DOHH2 (cell line): ENCODE results near the gene HSF5.

ENCODE experiments used
- H3F3A ChIP-seq: fragments of 200-600 bp; sonication (generic), shearing (Covaris generic); 2 replicates; pipeline ENCODE4 v1.6.0; 2016; ENCODE audit warnings: antibody characterized with exemption, mild to moderate bottlenecking; ENCODE audit not compliant: control insufficient read depth, insufficient read depth
- H3K27ac ChIP-seq: fragments of 200-600 bp; sonication (generic); 2 replicates; pipeline ENCODE4 v1.5.1; 2014; ENCODE audit warnings: low read depth, mild to moderate bottlenecking, low read length, moderate library complexity
- H3K27me3 ChIP-seq: fragments of 200-600 bp; sonication (generic); 2 replicates; pipeline ENCODE4 v1.6.1; 2014; ENCODE audit warnings: mild to moderate bottlenecking, low read length, mixed read lengths; ENCODE audit not compliant: control insufficient read depth
- H3K36me3 ChIP-seq: fragments of 200-600 bp; sonication (generic); 2 replicates; pipeline ENCODE4 v1.6.1; 2014; ENCODE audit warnings: mild to moderate bottlenecking, low read length, moderate library complexity, mixed read lengths; ENCODE audit not compliant: control insufficient read depth
- H3K4me1 ChIP-seq: fragments of 200-600 bp; sonication (generic); 2 replicates; pipeline ENCODE4 v1.6.1; 2014; ENCODE audit warnings: mild to moderate bottlenecking, low read length, mixed read lengths; ENCODE audit not compliant: control insufficient read depth
- H3K4me2 ChIP-seq: fragments of 200-600 bp; sonication (generic); 2 replicates; pipeline ENCODE4 v1.6.0; 2014; ENCODE audit warnings: mild to moderate bottlenecking, low read length, moderate library complexity
- H3K4me3 ChIP-seq: fragments of 200-600 bp; sonication (generic); 2 replicates; pipeline ENCODE4 v1.5.1; 2014; ENCODE audit warnings: mild to moderate bottlenecking, low read length, mixed read lengths
- H3K79me2 ChIP-seq: fragments of 200-600 bp; sonication (generic); 2 replicates; pipeline ENCODE4 v1.6.1; 2014; ENCODE audit warnings: mild to moderate bottlenecking, low read length, mixed read lengths; ENCODE audit not compliant: control insufficient read depth
- H3K9me2 ChIP-seq: fragments of 200-600 bp; sonication (generic); replicated peaks from 2 replicates; pipeline ENCODE4 v1.6.1; 2014; ENCODE audit warnings: mild to moderate bottlenecking, low read length, mixed read lengths; ENCODE audit not compliant: control insufficient read depth
- H3K9me3 ChIP-seq: fragments of 200-600 bp; sonication (generic); 2 replicates; pipeline ENCODE4 v1.6.1; 2014; ENCODE audit warnings: antibody characterized with exemption, low read length, mixed read lengths; ENCODE audit not compliant: control insufficient read depth, insufficient read depth
- H4K20me1 ChIP-seq: fragments of 200-600 bp; sonication (generic); 2 replicates; pipeline ENCODE4 v1.6.0; 2014; ENCODE audit warnings: low read depth, mild to moderate bottlenecking, antibody characterized with exemption, low read length, moderate library complexity; ENCODE audit not compliant: control insufficient read depth, insufficient read depth
- CTCF ChIP-seq: fragments of 200-600 bp; sonication (generic); IDR thresholded peaks from one replicate; pipeline ENCODE4 v1.5.1; 2014; ENCODE audit warnings: antibody characterized with exemption, mild to moderate bottlenecking, low read depth, low read length; ENCODE audit not compliant: poor library complexity, severe bottlenecking
- EZH2phosphoT487 ChIP-seq: fragments of 200-600 bp; sonication (generic); IDR thresholded peaks from 2 replicates; pipeline ENCODE4 v1.6.1; 2017; ENCODE audit warnings: borderline replicate concordance, mild to moderate bottlenecking, antibody characterized with exemption, low read length, moderate library complexity, mixed read lengths

The HSF5 gene

GRCh38 chr17:58520843-58521430 lies 32.7 kb upstream of the HSF5 start:
- TF ChIP-seq CTCF, result peak; percentile 50
- TF ChIP-seq EZH2phosphoT487, result no peak
- peaks cover 6% of the 10 kb centered on the region; the same call in 1 of the 2 replicates for H3F3A ChIP-seq
- no peaks in the 10 kb centered on the region for H3K27me3 ChIP-seq
- peak overlapping the region; percentile 86 for H3K4me2 ChIP-seq
- H3K9me3 ChIP-seq, result no peaks in the 10 kb centered on the region
- H4K20me1 ChIP-seq, result no peaks in the 10 kb centered on the region
- peaks cover 10% of the 10 kb centered on the region for H3K79me2 ChIP-seq
- H3K36me3 ChIP-seq, result peaks cover 6% of the 10 kb centered on the region; the same call in 1 of the 2 replicates
- H3K9me2 ChIP-seq, result no peaks in the 10 kb centered on the region
- H3K27ac ChIP-seq, result no peak overlapping the region
- H3K4me1 ChIP-seq, result peaks cover 29% of the 10 kb centered on the region
- H3K4me3 ChIP-seq, result no peak overlapping the region

- peaks cover 22% of the 10 kb centered on the region for H3K79me2 ChIP-seq
- H3K4me2 ChIP-seq, result peak overlapping the region; percentile 86
- peak overlapping the region; percentile 92 for H3K27ac ChIP-seq
- no peaks in the 10 kb centered on the region for H3K9me2 ChIP-seq
- no peaks in the 10 kb centered on the region for H4K20me1 ChIP-seq
- H3K27me3 ChIP-seq, result no peaks in the 10 kb centered on the region
- TF ChIP-seq EZH2phosphoT487 (no peak), CTCF (no peak)
- H3K36me3 ChIP-seq, result peaks cover 10% of the 10 kb centered on the region
- peaks cover 43% of the 10 kb centered on the region for H3K4me1 ChIP-seq
- H3F3A ChIP-seq, result peaks cover 6% of the 10 kb centered on the region; the same call in 1 of the 2 replicates
- peak overlapping the region; percentile 99 for H3K4me3 ChIP-seq
- H3K9me3 ChIP-seq, result no peaks in the 10 kb centered on the region
These were observed 29.9 kb upstream of the HSF5 start for GRCh38 chr17:58517928-58518609.

GRCh38 chr17:58517378-58517927 lies 29.2 kb upstream of the HSF5 start:
- Histone ChIP-seq H3K27me3 (no peaks in the 10 kb centered on the region), H3K79me2 (peaks cover 28% of the 10 kb centered on the region), H3K4me3 (peak overlapping the region; percentile 88), H3K36me3 (peaks cover 16% of the 10 kb centered on the region), H3K4me1 (peaks cover 49% of the 10 kb centered on the region), H3K9me2 (no peaks in the 10 kb centered on the region), H3K4me2 (peak overlapping the region; percentile 82), H3K27ac (peak overlapping the region; percentile 53), H4K20me1 (no peaks in the 10 kb centered on the region), H3K9me3 (no peaks in the 10 kb centered on the region), H3F3A (peaks cover 6% of the 10 kb centered on the region; the same call in 1 of the 2 replicates)
- TF ChIP-seq EZH2phosphoT487 (no peak), CTCF (no peak)
